Activated CD8-positive, alpha-beta memory T cell treated with anti-CD3 and anti-CD28 coated beads for 48 hours (primary cell): Measurements from ENCODE around the gene ATAD3B.
A peak's percentile ranks its signal among the peaks of the same experiment; 100 is the strongest.
"Not testable (repeated sequence)": the region's sequence is repeated elsewhere in the genome, so short reads cannot be mapped to it uniquely, and the experiment has no call there.

Source experiments
- DNase-seq, 3 experiments: peaks; one replicate each; pipeline ENCODE4 v3.0.0-alpha.2; 2020; ENCODE audit warnings: low read depth in 2 of 3, low spot score in 2 of 3

ATAD3B gene

GRCh38 chr1:1432951-1433803, 38.4 kb upstream of the ATAD3B start:
- no peak for DNase-seq

- peak in 2 of 3 experiments; percentile 23 to 46 for DNase-seq
Measured at GRCh38 chr1:1433804-1434130, 37.8 kb upstream of the ATAD3B start.

GRCh38 chr1:1434131-1434823, 37.3 kb upstream of the ATAD3B start:
- peak in 1 of 3 experiments; percentile 28 for DNase-seq

GRCh38 chr1:1434824-1435105, 36.8 kb upstream of the ATAD3B start:
- no peak for DNase-seq

GRCh38 chr1:1435106-1435903, 36.3 kb upstream of the ATAD3B start, which contains the start of gene VWA1:
Gene VWA1 (plus strand): TSS chr1:1435690. CDS start chr1:1435749, 59 bp downstream.
- DNase-seq = peak; percentile 41 to 57 (median 47)

- DNase-seq = no peak
Measured at GRCh38 chr1:1435911-1436629, 35.5 kb upstream of the ATAD3B start.

GRCh38 chr1:1436630-1437032, 34.9 kb upstream of the ATAD3B start:
- DNase-seq = no peak

- DNase-seq = no peak
Measured at GRCh38 chr1:1437033-1437903, 34.3 kb upstream of the ATAD3B start.

- DNase-seq = no peak
Measured at GRCh38 chr1:1437904-1438376, 33.6 kb upstream of the ATAD3B start.

- DNase-seq = no peak
Measured at GRCh38 chr1:1438531-1439381, 32.8 kb upstream of the ATAD3B start.

GRCh38 chr1:1439546-1440261, 31.9 kb upstream of the ATAD3B start:
- DNase-seq = no peak

GRCh38 chr1:1440262-1441001, 31.1 kb upstream of the ATAD3B start:
- no peak for DNase-seq

GRCh38 chr1:1441002-1441888, 30.3 kb upstream of the ATAD3B start:
- DNase-seq = peak in 2 of 3 experiments; percentile 49 to 52

- no peak for DNase-seq
Measured at GRCh38 chr1:1442069-1442770, 29.3 kb upstream of the ATAD3B start.

GRCh38 chr1:1446631-1447030, 24.9 kb upstream of the ATAD3B start:
- DNase-seq = not testable (repeated sequence)

GRCh38 chr1:1449099-1449739, 22.3 kb upstream of the ATAD3B start, which contains the start of gene ATAD3C:
Gene ATAD3C (plus strand): TSS chr1:1449689. CDS start chr1:1450684, 995 bp downstream.
- no peak for DNase-seq
